ENCODE data around the gene TP53BP2.
"Not testable (repeated sequence)": the region's sequence is repeated elsewhere in the genome, so short reads cannot be mapped to it uniquely, and the experiment has no call there.

TP53BP2 gene

GRCh38 chr1:223832637-223832943 lies 13.2 kb downstream of the TP53BP2 start:
- in situ Hi-C loops (cut with HindIII; ENCODE audit: low sequenced_read_pairs), result no loop called here

- in situ Hi-C loops (cut with HindIII; ENCODE audit: low sequenced_read_pairs), result no loop called here
These were observed 13.8 kb downstream of the TP53BP2 start for GRCh38 chr1:223831755-223832636.

DNA sequence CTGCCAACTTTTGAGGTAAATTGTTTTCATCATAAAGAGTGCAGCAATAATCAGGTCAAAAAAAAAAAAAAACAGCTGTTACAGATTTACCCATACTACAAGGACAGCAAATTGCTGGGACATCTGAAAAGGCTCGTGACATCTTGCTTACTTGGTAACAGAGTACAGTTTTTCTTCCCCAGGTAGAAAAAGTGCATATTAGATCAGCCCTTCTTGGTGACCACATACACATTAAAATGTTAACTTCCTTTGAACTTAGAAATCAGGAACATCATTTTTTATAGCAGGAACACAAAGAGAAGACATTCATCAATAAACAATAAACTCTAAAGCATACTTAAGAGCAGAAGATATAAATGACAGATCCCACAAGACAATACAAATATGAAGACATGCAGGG lies 16.1 kb downstream of the TP53BP2 start:
- in situ Hi-C loops (cut with HindIII; ENCODE audit: low sequenced_read_pairs), result no loop called here

GRCh38 chr1:223828162-223828848 lies 17.4 kb downstream of the TP53BP2 start:
- in situ Hi-C loops (cut with HindIII; ENCODE audit: low sequenced_read_pairs), result no loop called here

DNA sequence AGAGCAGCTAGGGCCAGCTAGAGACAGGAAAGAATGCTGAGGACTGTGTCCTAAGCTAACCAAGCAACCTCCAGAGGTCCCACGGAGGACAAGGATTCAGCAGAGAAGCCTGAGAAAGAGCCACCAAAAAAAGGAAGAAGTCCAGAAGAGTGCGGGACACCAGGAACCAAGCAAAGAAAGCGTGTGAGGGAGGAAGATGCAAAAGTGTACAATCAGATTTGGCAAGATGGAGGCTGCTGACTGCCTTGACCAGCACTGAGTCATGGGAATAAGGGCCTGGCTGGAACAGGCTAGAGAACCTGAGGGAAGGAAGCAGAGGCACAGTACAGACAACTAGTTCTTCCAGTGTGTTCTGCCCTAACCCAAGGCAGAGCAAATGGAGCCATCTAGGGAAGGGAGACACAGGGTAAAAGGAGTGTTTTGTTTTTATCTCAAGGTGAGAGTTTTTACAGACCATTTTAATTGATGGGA lies 18.5 kb downstream of the TP53BP2 start:
- in situ Hi-C loops (cut with HindIII; ENCODE audit: low sequenced_read_pairs), result no loop called here

GRCh38 chr1:223825767-223826748 lies 19.7 kb downstream of the TP53BP2 start:
- in situ Hi-C loops (cut with HindIII; ENCODE audit: low sequenced_read_pairs), result no loop called here

DNA sequence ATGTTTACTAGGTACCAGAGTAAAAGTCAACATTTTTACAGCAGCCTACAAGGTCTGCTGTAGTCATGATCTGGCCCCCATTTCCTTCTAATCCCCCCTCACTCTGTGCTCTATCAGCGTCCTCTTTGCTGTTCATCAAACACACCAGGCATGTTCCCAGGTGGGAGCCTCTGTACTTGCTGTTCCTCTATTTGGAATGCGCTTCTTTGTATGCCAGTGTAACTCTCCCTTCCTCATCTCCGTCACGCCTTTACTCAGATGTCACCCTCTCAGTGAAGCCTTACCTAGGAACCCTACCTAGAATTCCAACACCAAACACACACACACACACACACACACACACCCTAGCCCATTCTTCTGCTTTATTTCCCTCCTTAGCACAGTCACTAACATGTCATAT lies 21.0 kb downstream of the TP53BP2 start:
- in situ Hi-C loops (cut with HindIII; ENCODE audit: low sequenced_read_pairs), result no loop called here

- in situ Hi-C loops (cut with HindIII; ENCODE audit: low sequenced_read_pairs), result no loop called here
These were observed 21.5 kb downstream of the TP53BP2 start for GRCh38 chr1:223824287-223824686.

GRCh38 chr1:223820971-223821370 lies 24.8 kb downstream of the TP53BP2 start:
- in situ Hi-C loops (cut with HindIII; ENCODE audit: low sequenced_read_pairs), result no loop called here

DNA sequence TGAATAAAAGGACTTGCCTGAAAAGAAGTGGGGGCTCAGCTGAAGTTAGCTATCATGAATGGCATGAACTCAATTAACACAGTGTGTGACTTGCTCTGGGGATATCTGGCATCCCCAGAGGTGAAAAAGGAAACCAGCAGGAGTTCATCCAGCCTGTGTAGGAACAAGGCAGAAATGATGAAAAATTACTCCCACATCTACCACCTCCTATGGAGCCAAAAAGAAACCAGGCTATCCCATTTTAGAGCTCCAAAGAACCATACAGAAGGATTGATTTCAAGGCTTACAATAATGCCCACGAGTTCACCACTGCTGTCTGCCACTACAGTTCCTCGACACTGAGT lies 25.3 kb downstream of the TP53BP2 start:
- in situ Hi-C loops (cut with HindIII; ENCODE audit: low sequenced_read_pairs), result no loop called here

DNA sequence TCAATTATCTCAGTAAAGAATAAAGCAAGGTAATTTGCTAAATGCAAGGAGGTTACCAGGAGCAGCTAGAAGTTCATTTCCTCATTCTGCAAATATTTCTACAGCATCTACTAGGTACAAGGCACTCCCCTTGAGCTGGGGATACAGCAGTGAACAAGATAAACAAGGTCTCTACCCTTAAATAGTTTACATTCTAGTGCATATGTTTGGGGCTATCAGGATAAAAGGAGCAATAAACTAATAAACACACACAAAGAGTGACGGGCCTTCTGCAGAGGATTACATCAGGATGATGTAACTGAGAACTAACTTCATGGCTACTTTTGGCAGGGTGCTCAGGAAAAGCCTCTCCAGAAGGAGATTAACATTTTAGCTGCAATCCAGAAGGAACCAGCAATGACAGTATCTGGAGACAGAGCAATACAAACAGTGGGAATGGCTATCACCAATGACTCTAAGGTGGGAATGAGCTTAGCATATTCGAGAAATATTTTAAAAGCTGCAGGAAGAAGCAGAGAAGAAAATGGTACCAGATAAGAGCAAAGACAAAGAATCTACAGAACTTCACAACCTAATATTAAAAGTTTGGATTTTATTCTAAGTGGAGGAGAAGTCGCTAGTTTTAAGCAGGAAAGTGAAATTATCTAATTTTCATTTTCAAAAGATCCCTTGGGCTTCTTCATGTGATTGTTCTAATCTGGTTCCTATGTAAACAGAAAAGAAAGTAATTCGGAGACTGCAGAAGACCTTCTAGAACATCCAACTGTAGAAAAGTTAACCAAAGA lies 25.8 kb downstream of the TP53BP2 start:
- in situ Hi-C loops (cut with HindIII; ENCODE audit: low sequenced_read_pairs), result no loop called here

GRCh38 chr1:223817265-223817664 lies 28.5 kb downstream of the TP53BP2 start:
- in situ Hi-C loops (cut with HindIII; ENCODE audit: low sequenced_read_pairs), result not testable (repeated sequence)

DNA sequence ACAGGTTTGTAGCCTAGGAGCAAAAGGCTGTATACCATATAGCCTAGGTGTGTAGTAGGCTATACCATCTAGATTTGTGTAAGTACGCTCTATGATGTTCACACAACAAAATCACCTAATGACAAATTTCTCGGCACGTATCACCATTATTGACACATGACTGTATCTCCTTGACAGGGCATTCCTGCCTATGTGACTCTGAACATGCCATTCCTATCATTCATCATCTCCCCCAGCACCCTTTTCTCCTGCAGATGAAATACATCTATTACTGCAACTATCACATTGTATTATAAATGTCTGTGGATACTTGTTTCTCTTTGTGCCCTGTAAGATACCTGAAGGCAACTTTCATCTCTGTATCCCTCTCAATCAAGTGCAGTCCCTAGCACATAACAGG lies 29.9 kb downstream of the TP53BP2 start:
- in situ Hi-C loops (cut with HindIII; ENCODE audit: low sequenced_read_pairs), result no loop called here

GRCh38 chr1:223815020-223815853 lies 30.5 kb downstream of the TP53BP2 start:
- in situ Hi-C loops (cut with HindIII; ENCODE audit: low sequenced_read_pairs), result no loop called here

GRCh38 chr1:223813645-223814044 lies 32.1 kb downstream of the TP53BP2 start:
- in situ Hi-C loops (cut with HindIII; ENCODE audit: low sequenced_read_pairs), result no loop called here

GRCh38 chr1:223811634-223812101 lies 34.1 kb downstream of the TP53BP2 start:
- in situ Hi-C loops (cut with HindIII; ENCODE audit: low sequenced_read_pairs), result no loop called here

- in situ Hi-C loops (cut with HindIII; ENCODE audit: low sequenced_read_pairs), result no loop called here
These were observed 35.2 kb downstream of the TP53BP2 start for GRCh38 chr1:223810586-223810985.

DNA sequence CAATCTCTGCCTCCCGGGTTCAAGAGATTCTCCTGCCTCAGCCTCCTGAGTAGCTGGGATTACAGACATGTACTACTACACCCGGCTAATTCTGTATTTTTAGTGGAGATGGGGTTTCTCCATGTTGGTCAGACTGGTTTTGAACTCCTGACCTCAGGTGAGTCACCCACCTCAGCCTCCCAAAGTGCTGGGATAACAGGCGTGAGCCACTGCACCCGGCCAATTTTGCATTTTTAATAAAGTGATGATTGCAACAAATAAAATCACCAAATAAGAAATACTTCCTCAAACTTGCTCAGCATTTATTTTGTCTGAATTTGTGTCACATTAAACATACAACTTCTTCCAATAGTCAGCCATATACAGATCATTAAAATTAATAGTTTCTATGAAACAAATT lies 35.8 kb downstream of the TP53BP2 start:
- in situ Hi-C loops (cut with HindIII; ENCODE audit: low sequenced_read_pairs), result not testable (repeated sequence)

DNA sequence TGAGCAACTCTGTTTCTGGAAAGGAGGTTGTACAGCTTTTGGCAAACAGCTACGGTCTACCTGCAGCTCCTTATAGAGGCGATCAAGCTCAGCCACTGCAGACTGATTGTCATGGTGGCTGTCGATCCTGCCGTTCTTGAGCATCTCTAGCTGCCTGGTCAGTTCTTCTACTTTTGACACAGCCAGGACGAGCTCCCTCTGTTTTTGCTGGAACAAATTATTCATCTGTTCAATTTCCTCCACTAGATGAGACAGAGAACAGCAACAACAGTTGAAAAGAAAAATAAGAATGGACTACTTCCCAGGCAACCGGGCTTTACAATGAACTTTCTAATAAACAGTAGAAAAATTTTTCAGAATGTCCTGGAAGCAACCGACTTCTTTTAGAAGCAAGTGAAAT lies 42.5 kb downstream of the TP53BP2 start:
- in situ Hi-C loops (cut with HindIII; ENCODE audit: low sequenced_read_pairs), result no loop called here

Data from DLD1 (cell line).